ENCODE results near the gene CHAC2.
A peak's percentile ranks its signal among the peaks of the same experiment; 100 is the strongest.
"Not testable (repeated sequence)": the region's sequence is repeated elsewhere in the genome, so short reads cannot be mapped to it uniquely, and the experiment has no call there.

CHAC2 gene

GRCh38 chr2:53767405-53768241, at the start of gene CHAC2:
CHAC2 (plus strand) TSS chr2:53767804; CDS start chr2:53767887, 83 bp downstream.
- peak; percentile 58 for DNase-seq (ENCODE audit: low read depth)

DNA sequence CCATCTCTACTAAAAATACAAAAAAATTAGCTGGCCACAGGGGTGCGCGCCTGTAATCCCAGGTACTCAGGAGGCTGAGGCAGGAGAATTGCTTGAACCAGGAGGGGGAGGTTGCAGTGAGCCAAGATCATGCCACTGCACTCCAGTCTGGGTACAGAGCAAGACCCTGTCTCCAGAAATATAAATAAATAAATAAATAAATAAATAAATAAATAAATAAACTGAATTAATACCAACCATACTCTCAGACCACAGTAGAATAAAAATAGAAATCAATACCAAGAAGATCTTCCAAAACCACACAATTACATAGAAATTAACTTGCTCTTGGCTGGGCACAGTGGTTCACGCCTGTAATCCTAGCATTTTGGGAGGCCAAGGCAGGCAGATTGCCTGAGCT, 46.7 kb upstream of the CHAC2 start:
- not testable (repeated sequence) for DNase-seq (ENCODE audit: low read depth)

- no peak for DNase-seq (ENCODE audit: low read depth)
Observed at GRCh38 chr2:53724536-53724935, 43.1 kb upstream of the CHAC2 start.

GRCh38 chr2:53725662-53726061, 41.9 kb upstream of the CHAC2 start:
- no peak for DNase-seq (ENCODE audit: low read depth)

DNA sequence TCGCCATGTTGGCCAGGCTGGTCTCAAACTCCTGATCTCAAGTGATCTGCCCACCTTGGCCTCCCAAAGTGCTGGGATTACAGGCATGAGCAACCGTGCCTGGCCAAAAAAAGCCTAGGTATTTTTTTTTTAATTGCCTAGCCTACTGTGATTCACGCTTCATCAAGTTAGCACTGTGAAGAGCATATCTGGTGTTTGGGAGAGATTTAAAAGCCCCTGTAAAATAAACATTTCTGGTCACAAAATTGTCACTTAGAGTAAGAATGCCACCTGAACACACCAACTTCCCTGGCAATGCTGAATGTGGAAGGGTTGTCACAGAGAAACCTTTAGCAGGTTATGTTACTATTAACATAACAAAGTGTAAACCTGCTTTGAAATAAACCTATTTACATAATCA, 39.7 kb upstream of the CHAC2 start:
- no peak for DNase-seq (ENCODE audit: low read depth)

DNA sequence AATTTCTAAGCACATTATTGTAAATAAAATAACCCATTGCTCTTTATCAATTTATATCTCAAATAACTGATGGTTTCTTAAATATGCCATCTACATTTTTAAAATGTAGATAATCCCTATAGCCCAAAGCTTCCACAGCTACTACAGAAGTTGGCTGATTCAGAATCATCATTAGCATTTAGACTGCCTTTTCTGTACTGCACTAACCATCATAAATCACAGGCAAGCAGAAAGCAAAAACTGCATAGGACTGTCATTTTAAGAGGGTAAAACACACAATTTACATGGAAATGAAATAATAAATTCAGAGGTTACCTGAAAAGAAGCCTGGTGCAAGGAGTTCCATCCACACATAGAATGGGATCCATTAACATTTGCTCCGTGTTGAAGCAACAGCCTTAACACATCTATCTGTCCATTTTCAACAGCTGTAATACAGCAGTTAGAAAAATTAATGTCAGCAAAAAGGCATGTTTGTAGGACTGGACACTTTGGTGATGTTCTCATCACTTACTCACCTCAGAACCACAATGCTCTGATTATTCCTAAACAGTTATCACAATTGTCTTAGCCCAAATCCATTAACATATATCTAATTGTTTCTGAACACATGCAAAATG, 38.4 kb upstream of the CHAC2 start:
- DNase-seq (ENCODE audit: low read depth), result no peak

DNA sequence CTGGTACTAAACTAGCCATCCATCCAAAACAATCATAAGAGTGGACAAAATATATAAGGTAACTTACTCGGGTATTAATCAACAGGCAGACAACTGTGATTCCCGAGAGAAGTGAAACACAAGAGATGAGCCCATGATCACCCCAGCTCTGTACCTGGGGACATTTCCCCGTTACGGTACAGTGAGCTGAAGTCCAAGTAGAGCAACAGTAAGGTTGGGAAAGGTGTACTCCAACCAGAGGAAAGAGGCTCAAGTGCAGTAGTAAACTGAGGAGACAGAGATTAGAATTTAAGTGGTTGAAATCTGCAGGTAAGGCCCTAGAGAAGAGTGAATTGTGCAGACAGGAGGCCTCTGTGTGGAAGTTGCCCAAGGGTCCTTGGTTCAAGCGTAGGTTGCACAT, 30.5 kb upstream of the CHAC2 start:
- no peak for DNase-seq (ENCODE audit: low read depth)

DNA sequence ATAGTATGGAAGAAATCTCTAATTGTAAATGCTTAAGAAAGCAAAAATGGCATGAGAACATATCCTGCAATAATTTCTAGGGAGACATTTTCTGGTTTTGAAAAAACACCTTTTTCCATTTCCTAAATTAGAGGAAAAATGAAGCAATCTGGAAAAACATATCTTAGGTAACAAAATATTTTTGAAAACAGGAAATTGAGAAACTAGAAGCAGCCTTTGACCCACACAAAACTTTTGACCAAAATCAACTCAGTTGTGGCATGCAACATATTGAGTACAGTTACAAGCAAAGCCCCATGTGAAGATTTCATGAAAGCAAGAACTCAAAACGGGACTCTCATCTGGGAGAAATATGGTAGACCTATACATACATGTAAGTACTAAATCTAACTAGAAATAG, 28.6 kb upstream of the CHAC2 start:
- no peak for DNase-seq (ENCODE audit: low read depth)

GRCh38 chr2:53740170-53740569, 27.4 kb upstream of the CHAC2 start:
- DNase-seq (ENCODE audit: low read depth), result no peak

DNA sequence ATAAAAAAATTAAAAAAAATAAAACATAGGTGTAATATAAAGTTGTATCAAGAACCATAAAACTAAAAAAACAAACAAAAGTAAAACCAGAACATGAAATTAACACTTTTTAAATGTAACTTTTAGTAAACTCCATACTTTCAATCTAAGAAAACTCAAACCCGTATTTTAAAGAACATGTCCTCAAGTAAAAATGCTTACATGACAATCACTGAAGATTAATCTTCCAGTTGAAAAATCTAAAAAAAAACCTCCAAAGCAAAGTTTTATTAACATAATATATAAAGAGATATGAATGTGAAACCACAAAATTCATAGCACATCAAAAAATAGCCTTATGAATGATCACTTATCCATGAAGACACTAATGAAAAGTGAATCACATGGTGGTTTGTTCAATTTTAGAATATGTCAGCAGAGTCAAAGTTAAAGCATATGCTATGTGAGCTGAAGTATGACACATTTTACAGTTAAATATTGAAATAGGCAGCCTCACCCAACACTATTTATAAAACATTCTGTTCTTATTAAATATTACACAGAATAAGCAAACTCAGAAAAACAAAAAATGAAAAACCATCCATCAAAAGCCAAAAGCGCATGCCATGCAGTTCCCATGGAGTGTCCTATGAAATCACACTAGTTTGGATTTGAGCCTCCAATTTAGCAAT, 23.1 kb upstream of the CHAC2 start:
- no peak for DNase-seq (ENCODE audit: low read depth)

DNA sequence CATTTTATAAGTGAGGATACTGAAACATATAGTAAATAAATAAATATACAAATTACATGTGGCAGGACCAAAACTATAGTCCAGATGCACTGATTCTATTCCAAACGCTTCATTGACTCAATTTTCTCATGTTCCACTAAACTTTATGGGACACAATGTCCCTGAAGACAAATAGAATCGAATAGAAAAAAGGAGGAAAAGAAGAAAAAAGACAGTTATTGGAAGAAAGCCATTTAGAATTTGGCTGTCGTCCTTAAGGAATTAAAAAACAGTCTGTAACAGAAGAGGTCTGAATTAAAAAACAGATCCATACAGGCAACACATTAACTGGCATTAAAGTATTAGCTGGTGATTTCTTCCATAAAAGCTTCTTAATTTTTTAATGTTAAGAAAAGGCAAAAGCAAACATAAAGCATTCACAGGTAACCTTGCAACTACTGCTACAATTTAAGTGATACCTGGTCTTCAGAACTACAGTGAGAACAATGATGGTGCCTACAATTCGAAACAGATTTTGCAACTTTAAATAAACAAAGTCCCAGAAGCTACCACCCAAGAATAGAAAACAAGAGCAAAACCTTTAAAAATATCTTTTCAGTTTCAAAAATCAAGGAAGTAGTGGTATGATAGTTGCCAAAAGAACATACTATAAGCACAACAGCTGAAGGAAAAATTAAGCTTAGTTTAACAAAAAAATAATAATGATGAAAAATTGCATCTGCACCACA, 17.4 kb upstream of the CHAC2 start:
- no peak for DNase-seq (ENCODE audit: low read depth)

DNA sequence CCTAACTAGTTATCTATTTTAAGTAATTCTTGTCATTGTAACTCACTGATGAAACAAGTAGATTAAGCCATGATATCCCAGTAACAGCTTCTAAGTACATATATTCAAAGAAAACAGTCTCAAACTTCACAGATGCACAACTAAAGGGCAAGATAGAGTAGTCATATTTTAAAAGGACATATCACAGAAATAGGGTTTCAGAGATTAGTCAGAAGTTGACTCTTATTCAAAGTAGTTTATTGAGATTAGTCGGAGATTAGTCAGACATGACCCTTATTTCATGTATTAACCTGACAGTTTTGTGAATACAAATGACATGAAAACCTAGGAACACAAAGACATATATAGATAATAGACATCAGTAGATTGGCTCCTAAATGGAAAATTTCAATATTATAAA, 15.9 kb upstream of the CHAC2 start:
- DNase-seq (ENCODE audit: low read depth), result no peak

DNA sequence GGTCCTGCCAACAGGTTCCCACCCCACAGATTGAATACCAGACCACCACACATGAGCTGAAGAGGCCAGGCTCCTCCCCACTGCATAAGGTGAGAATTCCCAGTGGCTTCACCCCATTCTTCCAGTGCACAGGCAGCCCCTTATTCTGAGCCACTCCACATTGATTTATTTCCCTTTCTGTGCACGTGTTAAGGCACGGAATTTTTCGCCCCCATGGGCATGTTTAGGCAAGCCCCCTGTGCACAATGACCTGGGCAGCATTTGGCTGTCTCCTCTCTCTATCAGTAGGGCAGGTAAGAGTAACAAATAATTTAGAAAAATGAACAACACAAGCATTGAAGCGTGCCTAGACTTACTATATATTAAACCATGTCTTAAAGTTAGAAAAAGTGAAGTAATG, 15.2 kb upstream of the CHAC2 start:
- DNase-seq (ENCODE audit: low read depth), result no peak

DNA sequence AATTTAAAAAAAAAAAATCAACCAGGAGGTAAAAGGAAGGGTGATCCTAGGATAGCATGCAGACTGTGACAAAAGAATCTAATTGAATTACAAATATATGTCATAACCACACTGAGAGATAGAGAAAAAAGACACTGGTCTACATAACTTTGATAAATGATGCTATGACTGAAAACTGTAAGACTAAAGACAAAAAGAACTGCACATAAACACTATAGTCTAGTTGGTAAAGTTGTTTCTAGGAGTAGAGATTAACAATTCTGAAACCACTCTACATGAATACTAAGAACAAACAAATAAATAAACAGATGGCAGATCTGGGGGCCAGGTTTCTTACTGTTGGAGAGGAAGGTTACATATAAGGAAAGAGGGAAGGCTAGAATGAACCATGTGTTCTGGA, 14.6 kb upstream of the CHAC2 start:
- no peak for DNase-seq (ENCODE audit: low read depth)

- DNase-seq (ENCODE audit: low read depth), result no peak
Observed at GRCh38 chr2:53755121-53755520, 12.5 kb upstream of the CHAC2 start.

DNA sequence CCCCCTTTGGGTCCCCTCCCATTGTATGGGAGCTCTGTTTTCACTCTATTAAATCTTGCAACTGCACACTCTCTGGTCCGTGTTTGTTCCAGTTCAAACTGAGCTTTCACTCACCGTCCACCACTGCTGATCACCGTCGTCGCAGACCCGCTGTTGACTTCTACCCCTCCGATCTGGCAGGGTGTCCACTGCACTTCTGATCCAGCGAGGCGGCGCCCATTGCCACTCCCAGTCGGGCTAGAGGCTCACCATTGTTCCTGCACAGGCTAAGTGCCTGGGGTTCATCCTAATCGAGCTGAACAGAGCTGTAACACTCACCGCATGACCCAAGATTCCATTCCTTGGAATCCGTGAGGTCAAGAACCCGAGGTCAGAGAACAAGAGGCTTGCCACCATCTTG, 11.0 kb upstream of the CHAC2 start:
- no peak for DNase-seq (ENCODE audit: low read depth)

DNA sequence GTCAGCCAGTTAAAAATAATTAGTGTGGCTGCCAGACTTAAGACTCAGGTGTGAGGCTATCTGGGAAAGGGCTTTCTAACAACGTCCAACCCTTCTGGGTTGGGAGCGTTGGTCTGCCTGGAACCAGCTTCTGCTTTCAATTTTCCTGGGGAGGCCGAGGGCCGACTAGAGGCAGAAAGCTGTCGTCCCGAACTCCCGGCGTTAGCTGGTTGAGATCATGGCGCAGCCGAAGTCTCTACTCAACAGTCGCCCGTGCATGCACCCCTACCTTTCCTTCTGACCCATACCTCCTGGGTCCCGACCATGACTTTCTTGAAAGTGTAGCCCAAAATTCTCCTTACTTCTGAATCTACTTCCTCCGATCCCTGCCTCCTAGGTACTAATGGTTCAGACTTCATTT, 10.4 kb upstream of the CHAC2 start:
- DNase-seq (ENCODE audit: low read depth), result not testable (repeated sequence)

DNA sequence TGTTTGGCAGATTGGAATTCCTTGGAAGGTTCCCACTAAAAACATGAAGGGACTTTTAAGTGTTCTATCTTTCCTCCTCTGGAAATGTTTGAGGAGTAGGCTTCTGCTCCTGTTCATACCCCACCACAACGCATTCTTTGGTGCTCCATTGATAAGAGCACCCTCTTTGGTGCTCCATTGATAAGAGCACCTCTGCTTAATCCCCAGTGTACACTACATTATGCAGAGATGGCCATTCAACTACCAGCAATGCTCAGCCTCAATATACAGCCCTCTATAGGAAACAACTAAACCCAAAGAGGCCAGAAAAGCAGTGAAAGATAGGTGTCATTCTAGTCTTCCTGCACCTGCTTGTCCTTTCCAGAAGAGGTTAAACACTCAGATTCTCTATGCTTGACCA, 1.8 kb upstream of the CHAC2 start:
- no peak for DNase-seq (ENCODE audit: low read depth)

GRCh38 chr2:53768242-53768542, 588 bp downstream of the CHAC2 start:
- DNase-seq (ENCODE audit: low read depth), result no peak

DNA sequence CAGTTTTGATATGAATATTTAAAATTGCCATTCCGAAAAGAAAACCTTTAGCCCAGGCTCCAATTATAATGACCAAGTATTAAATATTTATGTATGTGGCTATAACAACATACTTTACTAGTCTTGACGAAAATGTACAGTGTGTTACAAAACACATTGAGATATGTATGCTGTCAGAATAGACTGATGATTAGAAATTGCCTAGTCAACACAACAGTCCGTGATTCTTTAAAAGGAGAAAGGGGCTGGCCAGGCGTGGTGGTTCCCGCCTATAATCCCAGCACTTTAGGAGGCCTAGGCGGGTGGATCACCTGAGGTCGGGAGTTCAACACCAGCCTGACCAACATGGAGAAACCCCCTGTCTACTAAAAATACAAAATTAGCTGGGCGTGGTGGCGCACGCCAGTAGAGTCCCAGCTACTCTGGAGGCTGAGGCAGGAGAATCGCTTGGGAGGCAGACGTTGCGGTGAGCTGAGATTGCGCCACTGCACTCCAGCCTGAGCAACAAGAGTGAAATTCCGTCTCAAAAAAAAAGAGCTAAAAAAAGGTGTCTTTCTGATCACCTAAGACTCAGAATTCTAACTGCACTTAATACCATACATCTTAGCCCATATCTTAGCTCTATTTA, 1.8 kb downstream of the CHAC2 start:
- no peak for DNase-seq (ENCODE audit: low read depth)

DNA sequence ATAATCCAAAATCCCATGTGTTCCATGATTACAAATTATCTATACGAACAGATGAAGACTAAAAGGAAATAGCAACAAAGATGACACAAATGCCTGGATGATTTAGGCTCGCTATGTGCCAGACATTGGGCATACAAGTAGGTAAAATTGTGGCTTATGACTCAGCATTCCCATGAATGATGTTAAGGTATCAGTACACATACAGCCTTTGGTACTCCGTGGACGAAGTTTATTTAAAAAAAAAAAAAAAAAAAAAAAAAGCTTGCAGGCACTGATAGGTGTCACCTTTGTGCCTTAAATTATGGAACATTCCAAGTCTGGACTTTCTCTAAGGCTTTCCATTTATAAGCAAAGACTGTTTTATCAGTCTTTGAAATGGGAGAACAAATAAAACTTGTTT, 2.7 kb downstream of the CHAC2 start:
- DNase-seq (ENCODE audit: low read depth), result no peak

DNA sequence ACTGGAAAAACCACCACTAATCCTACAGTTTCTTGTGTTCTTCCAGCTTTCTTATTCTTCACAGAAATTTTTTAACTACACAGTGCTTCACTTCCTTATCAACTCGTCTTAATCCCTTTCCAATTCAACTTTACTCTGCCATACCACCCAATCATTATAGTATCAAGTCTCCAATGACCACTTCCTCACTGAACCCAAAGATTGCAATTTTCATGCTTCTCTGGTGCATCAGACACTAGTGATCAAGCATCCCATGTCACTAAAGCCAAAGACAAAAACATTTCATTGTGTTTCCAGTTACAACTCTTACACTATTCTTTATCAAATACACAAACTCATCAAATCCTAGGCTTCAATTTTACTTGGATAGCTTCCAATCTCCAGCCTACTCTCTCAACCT, 9.5 kb downstream of the CHAC2 start:
- no peak for DNase-seq (ENCODE audit: low read depth)
